ENCODE results near the gene GATAD2A. TPM values are rescaled to one million over a fixed set of nuclear protein-coding genes. Genes with fewer than 3 reads are reported as not detected.
"Not testable (repeated sequence)": the region's sequence is repeated elsewhere in the genome, so short reads cannot be mapped to it uniquely, and the experiment has no call there.

The GATAD2A gene
- polyA plus RNA-seq, 3 donors: 37.3 to 49.0 (median 39.0) TPM

DNA sequence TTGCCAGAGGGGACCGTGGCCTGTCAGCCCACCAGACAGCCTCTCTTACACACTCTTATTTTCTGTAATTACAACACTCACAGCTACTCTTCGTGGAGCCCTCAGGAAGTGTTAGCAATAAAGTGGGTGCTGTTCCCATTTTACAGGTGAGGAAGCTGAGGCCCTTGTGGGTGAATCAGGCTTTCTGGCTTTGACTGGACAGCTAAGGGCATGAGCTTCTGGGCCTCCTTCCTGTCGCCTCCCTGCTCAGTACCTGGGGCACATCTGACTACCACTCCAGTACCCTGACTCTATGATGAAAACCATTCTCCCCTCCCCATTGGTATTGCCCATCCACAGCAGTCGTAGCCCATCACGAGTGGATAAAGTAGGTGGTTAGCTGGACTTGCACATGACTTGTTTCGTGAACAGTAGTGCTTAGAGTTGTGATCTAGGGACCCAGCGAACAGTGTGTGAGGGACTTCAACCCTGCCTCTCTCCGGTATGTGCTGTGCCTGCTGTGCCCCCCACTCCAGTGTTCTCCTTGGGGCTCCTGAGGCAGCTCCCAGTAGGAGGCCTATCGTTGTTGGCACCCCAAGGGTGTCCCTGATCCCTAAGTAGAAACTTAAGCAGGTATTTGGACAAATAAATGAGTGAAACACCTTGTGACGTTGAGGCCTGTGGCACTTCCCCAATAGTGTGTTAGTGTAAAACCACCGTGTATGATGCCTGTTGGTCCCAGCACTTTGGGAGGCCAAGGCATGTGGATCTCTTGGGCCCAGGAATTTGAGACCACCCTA is 38.6 kb downstream of the GATAD2A start:
- no peak for DNase-seq (ENCODE audit: low read depth in 3 of 3, low spot score in 2 of 3)

DNA sequence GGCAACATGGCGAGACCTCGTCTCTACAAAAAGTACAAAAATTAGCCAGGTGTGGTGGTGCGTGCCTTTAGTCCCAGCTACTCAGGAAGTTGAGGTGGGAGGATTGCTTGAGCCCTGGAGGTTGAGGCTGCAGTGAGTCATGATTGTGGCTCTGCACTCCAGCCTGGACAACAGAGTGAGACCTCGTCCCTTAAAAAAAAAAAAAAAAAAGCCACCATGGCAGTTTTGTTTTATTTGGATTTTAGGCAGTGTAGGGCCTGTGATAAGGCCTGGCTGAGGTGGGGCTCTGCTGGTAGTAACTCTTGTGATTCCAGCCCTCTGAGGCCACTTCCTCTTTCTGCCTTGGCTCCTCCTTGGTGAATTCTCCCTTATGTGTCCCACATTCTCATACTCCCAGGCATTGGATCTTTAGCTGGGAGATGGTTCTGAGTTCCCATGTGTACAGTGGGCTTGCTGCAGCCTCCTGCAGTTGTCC is 39.2 kb downstream of the GATAD2A start:
- no peak for DNase-seq (ENCODE audit: low read depth in 3 of 3, low spot score in 2 of 3)

DNA sequence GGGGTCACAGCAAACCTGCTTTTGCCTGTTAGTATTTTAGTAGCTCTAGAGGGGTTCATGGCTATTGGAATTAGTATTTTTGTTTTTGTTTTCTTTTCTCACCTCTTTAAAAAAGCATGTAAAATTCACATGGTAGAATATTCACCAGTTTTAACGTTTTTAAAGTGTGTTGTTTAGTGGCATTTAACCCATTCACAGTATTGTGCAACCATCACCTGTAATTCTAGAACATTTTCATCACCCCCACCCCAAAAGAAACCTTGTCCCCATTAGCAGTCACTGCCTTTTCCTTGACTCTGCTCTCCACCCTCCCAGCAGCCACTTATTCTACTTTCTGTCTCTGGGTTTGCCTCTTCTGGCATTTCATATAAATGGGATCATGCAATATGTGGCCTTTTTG is 39.8 kb downstream of the GATAD2A start:
- DNase-seq (ENCODE audit: low read depth in 3 of 3, low spot score in 2 of 3): no peak

DNA sequence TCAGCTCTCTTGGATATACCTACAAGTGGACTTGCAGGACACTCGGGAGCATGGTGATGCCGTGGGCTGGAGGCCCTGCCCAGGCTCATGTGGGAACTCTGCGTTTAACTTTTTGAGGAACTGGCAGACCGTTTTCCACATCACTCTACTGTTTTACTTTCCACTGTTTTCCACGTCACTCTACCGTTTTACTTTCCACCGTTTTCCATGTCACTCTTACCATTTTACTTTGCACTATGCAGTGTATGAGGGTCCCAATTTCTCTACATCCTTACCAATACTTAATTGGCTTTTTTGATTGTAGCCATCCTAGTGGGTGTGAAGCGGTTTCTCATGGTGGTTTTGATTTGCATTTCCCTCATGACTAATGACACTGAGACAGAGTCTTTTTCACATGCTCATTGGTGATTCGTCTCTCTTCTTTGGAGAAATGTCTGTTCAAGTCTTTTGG is 40.5 kb downstream of the GATAD2A start:
- no peak for DNase-seq (ENCODE audit: low read depth in 3 of 3, low spot score in 2 of 3)

DNA sequence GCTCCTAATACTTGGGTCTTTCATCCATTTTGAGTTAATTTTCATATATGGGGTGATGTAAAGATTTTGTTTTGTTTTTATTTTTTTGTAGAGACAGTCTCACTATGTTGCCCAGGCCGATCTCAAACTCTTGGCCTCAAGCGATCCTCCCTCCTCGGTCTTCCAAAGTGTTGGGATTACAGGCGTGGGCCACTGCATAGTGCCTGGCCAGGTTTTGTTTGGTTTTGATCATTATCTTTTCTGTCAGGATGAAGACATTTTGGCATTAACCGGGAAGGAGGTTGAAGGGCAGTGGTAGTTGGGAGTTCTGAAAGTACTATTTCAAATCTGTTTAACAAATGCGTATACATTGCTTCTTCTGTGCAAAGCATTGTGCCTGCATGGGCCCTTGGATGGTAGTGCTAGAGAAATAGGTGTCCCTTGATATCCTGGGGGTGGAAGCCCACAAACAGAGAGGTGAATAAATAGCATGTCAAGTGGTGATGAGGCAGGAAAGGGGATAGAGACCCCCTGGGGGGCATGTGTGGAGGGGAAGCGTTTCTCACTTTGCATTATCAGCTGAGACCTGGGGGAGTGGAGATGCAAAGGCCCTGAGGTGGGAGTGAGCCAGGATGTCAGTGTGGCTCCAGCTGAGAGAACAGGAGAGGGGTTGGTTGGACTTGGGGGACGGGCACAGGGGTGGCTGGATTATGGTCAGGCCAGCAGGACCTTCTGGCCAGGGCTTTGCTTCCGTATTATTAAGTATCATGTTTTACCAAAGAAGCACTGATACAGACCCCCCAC is 41.4 kb downstream of the GATAD2A start:
- DNase-seq (ENCODE audit: low read depth in 3 of 3, low spot score in 2 of 3): no peak

DNA sequence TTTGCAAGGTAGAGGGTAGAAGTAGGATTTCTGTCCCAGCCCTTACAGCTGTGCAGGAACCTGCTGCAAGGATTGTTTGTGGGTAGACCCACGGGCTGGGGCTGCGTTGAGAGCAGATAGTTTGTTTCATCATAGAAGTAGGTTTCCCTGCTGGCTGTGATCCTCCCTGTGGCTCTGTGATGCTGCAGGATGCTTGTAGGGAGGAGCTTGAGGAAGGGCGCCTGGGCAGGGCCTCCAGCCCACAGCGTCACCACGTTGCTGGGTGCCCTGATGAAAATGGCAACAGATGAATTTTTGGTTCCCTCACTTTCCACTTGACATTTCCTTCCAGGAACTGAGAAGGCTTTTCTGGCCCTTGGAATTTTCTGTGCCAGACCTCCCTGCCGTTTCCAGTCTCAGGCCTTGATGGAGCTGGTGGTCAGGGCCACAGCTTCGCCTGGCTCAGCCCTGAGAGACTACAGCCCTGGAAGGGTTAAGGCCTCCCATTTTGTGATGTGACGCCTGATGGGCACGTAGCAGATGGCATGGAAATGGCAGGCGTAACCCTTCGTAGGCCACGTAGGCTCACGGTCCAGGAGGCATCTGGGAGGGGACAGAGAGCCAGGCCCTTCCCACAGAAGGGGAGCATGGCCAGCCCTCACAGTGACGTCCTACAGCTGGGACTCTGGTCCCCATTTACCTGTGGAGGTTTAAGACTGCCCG is 42.2 kb downstream of the GATAD2A start:
- no peak for DNase-seq (ENCODE audit: low read depth in 3 of 3, low spot score in 2 of 3)

DNA sequence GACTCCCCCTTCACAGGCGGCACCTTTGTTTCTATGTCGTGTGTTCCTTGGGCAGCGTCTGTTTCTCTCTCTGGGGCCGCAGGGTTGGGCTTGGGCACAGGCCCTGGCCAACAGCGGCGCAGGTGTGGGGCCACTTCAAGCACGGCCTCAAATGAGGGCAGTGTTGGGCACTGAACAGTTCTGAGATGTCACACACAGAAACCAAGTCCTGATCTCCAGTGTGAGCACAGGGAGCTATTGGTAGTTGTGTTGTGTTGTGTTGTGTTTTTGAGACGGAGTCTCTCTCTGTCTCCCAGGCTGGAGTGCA is 42.7 kb downstream of the GATAD2A start:
- DNase-seq (ENCODE audit: low read depth in 3 of 3, low spot score in 2 of 3): no peak

DNA sequence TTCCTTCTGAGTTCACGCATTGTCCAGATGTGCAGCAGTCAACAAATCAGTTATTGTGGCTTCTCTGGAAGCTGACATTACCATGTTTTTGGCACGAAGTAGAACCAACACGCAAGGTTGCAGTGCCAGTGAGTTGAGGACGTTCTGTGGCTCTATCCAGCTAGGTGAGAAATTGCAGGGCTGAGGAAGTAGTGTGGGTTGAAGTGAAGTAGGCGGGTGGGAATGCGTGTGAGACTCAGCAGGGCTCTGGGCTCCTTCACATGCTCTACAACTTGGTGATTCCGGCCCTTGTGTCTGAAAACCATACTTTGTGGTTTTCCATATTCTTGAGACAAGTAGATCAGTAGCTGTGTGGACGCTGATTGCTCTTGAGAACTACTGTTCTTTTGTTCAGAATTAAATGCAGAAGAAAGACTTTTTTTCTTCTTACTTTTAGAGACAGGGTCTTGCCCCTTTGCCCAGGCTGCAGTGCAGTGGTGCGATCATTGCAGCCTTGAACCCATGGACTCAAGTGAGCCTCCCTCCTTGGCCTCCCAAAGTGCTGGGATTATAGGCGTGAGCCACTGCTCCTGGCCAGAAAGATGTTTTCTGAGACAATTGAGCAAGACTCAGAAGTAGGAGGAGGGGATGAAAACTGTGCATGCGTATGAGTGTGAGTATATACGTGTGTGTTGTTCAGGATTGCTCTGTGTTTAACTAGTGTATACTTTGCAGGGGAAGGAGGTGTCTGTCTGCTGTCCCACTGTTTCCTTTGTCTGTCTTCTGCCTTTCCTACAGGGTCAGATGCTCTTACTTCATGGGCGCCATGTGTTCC is 46.2 kb downstream of the GATAD2A start:
- DNase-seq (ENCODE audit: low read depth in 3 of 3, low spot score in 2 of 3): no peak

DNA sequence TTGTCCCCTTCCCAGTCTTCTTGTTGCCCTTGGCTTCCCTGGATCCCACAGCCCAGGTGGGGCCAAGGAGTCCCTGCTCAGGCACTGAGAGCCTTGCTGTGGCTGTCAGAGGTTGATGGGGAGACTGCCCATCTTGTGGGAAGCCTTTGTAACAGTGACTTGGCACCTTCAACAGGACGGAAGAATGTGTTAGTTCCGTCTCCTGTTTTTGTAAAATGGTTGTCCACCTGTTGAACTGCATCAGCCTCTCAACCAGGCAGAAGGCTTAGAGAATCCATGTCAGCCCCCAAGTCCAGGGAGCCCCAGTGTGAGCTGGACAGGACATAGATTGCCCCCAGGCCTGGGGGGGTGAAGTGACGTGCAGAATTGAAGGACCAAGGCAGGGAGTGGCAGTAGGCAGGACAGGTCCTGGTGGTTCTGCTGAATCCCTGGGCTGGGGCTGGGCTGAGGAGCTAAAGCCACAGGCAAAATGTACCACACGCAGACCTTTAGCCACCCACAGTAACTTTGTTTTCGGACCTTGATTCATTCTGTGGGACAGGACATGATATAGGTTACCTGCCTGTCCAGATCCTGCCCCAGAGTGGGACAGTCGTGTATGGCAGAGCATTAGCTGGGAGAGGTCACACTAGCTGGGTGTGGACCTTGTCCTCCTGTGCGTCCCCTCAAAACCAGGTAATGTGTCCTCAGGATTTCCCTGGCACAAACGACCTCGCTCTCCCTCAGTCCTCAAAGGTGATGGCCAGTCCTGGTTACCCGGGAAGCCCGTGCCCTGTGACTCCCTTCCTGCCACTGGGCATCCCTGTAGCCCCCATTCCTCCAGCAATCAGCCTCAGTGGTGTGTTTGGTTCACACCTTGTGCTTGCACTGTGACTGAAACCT is 47.0 kb downstream of the GATAD2A start:
- no peak for DNase-seq (ENCODE audit: low read depth in 3 of 3, low spot score in 2 of 3)

DNA sequence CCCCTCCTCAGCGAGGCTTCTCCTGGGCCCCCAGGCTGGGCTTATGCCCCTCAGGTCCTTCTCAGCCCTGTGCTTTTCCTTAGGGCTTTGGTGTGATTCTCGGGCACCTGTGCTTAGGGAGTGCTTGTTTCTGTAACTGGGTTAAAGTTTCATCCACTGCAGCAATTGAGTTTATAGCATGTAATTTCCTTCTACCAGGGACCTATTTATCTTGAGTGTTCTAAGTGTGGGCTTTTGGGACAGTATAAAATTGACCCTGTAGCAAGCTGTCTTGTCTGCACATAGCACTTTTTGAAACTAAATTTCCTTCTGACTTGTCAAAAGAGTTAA is 47.6 kb downstream of the GATAD2A start:
- no peak for DNase-seq (ENCODE audit: low read depth in 3 of 3, low spot score in 2 of 3)

DNA sequence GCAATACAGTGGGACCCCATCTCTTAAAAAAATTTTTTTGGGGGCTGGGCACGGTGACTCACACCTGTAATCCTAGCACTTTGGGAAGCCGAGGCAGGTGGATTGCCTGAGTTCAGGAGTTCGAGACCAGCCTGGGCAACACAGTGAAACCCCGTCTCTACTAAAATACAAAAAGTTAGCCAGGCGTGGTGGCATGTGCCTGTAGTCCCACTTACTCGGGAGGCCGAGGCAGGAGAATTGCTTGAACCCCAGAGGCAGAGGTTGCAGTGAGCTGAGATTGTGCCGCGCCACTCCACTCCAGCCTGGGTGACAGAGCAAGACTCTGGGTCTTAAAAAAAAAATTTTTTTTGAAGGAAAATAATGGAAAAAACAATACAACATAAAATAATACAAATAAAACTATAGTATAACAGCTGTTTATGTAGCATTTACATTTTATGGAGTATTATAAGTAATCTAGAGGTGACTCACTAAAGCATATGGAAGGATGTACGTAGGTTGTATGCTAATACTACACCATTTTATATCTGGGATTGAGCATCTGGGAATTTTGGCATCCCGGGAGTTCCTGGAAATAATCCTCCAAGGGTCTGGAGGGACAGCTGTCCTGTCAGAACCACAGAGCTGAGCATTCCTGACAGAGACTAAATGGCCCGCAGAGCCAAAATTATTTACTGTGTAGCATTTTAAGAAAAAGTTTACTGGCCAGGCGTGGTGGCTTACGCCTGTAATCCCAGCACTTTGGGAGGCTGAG is 49.9 kb downstream of the GATAD2A start:
- not testable (repeated sequence) for DNase-seq (ENCODE audit: low read depth in 3 of 3, low spot score in 2 of 3)

DNA sequence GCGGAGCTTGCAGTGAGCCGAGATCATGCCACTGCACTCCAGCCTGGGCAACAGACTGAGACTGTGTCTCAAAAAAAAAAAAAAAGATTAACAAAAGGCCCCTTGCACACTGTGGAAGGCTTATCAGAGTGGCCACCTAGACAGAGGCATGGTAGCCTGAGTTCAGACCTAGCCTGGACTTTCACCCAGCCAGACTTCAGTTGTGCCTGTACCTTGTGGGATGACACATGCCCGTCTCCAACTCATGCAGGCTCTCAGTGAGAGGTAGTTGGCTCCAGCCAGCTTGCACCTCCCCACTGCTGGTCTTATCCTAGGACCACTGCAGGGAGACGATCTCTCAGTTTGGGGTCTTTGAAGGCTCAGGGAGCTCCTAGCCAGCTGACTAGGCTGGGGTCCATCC is 52.2 kb downstream of the GATAD2A start:
- DNase-seq (ENCODE audit: low read depth in 3 of 3, low spot score in 2 of 3): no peak

DNA sequence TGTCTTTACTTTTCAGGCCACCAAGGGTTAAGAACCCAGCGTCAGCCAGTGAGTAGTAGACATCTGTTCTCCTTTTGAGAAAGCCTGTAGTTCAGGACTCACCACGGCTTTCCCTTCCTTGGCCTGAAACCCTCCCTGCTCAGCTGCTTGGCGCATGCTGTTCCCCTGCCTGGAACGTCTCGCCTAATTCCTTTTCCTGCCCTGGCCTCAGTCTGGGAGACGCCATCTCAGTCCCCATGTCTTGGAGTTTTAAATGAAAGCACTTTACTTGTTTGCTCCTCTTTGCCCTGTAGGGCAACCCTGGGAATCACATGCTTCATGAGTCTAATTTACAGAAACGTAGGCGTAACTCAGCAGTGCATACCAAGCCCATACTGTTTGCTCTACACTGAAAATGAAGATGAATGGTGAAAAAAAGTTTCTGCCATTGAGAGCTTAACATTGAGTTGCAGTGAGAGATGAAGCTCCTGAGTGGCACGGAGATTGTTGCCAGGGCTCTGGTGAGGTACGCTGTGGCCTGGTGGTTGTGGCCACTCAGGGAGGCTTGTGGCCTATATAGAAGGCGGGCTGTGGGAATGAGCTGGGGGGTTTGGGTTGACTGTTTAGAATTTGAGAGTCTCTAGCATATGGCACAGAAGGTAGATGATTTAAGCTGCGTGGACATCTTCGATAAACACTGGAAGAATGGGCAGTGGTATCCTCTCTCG is 52.8 kb downstream of the GATAD2A start:
- no peak for DNase-seq (ENCODE audit: low read depth in 3 of 3, low spot score in 2 of 3)

DNA sequence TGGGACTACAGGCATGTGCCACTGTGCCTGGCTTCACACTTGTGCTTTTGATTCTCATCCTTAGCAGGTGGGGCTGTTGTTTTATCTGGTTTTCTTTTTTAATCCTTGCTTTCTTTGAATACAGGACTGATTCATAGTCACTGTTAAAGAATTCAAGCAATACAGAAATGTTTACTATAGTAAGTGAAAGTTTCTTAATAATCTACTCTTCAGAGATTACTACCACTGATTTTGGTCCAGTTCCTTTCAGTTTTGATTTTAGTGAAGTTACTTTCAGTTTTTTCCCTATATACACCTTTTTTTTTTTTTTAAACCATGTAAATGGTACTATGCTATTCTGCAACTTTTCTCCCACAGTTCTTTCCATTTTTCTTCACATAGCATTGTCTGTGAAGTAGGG is 53.6 kb downstream of the GATAD2A start:
- DNase-seq (ENCODE audit: low read depth in 3 of 3, low spot score in 2 of 3): no peak

DNA sequence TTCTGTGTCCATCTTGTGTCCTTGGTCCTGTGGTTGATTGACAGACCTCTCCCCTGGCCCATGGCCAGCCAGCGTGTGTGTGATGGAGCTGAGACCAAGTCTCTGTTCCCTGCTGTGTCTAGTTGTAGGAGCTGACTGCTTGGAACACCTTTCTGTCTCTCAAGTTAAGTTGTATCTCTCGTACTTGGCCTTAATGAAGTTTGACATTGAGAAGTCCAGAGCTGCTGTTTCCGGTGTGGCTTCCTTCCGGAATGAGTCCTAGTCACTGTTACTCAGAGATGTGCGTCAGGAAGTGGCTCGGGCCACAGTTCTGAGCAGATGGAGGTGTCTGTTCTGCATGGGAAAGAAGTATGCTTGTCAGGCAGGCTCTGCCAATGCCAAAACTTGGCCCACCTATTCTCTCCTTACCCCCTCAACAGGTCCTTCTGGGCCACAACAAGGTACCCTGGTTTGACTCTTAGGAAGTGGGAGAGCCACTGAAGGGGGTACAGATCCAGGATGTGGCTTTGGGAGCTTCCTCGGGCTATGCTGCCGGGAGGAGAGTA is 54.3 kb downstream of the GATAD2A start:
- no peak for DNase-seq (ENCODE audit: low read depth in 3 of 3, low spot score in 2 of 3)

DNA sequence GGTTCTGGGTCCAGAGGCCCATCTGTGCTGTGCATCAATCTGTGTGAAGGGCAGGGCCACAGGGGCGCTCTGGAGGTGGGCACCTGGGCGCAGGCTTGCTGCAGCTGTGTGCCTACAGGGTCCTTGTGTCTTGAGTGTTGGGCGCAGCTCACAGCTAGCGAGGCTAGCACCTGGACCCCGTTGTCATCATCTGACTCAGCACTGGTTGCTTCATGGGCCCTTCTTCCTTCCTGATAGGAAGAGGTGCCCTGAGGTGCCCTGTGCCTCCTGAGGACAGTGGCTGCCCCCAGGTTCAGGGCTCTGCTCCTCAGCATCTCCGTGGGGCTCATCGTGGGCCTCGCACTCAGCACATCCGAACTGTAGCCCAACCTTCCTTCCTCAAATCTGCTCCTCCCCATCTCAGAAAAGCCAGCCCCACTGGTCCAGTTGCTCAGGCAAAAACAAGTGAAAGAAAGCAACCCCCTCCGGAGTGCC is 54.8 kb downstream of the GATAD2A start:
- no peak for DNase-seq (ENCODE audit: low read depth in 3 of 3, low spot score in 2 of 3)

DNA sequence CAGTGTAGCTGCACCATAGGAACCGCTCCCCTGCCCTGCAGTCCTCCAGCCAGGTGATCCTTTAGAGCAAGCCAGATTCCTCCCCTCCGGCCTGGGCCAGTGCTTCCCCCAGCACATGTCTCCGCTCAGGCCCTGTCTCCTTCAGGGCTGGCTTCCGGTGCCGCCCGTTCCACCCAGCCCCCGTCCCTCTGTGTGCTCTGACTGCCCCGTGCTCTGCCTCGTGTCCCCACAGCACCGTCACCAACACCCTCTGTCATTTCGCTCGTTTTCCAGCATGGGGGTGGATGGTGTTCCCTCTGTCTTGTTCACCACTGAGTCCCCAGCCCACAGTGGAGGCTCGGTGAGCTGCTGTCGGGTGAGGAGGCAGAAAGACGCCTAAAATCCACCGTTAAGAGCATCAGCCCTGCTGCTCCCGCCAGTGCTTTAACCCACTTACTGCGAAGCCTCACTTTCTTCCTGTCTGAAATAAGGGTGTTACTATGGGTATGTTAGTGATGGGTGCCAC is 55.3 kb downstream of the GATAD2A start:
- no peak for DNase-seq (ENCODE audit: low read depth in 3 of 3, low spot score in 2 of 3)

DNA sequence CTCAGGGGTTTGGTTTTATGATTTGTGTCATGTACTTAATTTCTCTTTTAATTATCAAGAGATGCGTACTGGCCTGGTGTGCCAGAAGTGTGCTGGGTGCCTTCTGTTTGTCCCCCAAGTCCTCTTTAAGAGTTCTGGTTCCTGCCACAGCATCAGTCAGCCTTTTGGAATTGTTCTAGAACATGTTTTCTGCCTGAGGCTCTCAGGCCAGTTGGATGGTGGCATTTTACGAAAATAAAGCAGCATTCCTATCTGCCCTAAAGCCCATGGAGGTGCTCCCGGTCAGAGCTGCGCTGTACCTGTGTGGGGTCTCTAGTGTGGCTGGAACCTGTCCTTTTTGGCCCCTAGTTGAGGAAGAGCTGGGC is 55.8 kb downstream of the GATAD2A start:
- no peak for DNase-seq (ENCODE audit: low read depth in 3 of 3, low spot score in 2 of 3)

Measured in right renal cortex interstitium (tissue), 3 donors.